ENCODE measurements around the gene SIK2. TPM values are rescaled to one million over a fixed set of nuclear protein-coding genes. Genes with fewer than 3 reads are reported as not detected.

The SIK2 gene
- total and polyA plus RNA-seq, 9 of the 15 experiments (the other 6 are each of a cell fraction or from before 2014, with no cell fraction given), result 0.74 to 11.6 (median 3.8) TPM

DNA sequence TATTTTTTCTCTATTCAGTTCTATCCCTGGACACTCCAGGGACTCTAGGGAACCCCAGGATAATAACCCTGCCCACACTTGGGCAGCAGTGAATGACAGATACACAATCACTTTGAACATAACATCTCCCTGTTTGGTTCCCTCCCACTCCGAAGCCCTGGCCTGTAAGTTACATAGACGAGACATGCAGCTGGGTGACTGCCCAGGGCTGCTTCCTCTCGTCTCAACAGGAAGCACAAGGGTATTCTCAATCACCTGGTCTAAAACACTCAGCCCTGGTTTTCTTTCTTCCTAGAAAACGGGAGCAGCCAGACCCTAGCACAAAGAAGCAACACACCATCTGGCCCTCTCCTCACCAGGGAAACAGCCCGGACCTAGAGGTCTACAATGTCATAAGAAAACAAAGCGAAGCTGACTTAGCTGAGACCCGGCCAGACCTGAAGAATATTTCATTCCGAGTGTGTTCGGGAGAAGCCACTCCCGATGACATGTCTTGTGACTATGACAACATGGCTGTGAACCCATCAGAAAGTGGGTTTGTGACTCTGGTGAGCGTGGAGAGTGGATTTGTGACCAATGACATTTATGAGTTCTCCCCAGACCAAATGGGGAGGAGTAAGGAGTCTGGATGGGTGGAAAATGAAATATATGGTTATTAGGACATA, 42.3 kb upstream of the SIK2 start (continued):
- TF ChIP-seq ETS2 (tag; IDR thresholded peaks at IDR 0.05; ENCODE audit: borderline replicate concordance, poor library complexity, severe bottlenecking) (no peak), ZNF561 (CRISPR knock-in tag; conservative IDR thresholded peaks at IDR 0.05) (no peak)

- H3K4me1 ChIP-seq (replicated peaks in 1 of 2; ENCODE audit: control insufficient read depth in 2 of 2, insufficient read depth in 2 of 2, low read length in 2 of 2), result no peaks in the 10 kb centered on the region; a peak in 1 of 5 replicates
- H3K4me2 ChIP-seq (ENCODE audit: insufficient read depth, low read length), result no peak overlapping the region
- ChIA-PET CTCF (ENCODE audit: low intra/inter-chr PET ratio) (no interaction called here), POLR2A (interaction anchor here (0.8 to 1.4 kb wide), 3 partner anchors 17 to 44 kb away, joined by 3 read pairs; no protein-coding TSS in a partner anchor)
- H3K79me2 ChIP-seq (ENCODE audit: control insufficient read depth, insufficient read depth, low read length), result no peaks in the 10 kb centered on the region
- TF ChIP-seq CC2D1A (IDR thresholded peaks at IDR 0.05), result no peak
- no peak for TF ChIP-seq TCF3 (CRISPR knock-in tag; IDR thresholded peaks at IDR 0.05)
- no peak for TF ChIP-seq TEAD2 (tag; IDR thresholded peaks at IDR 0.05)
- no peak overlapping the region for H3K9ac ChIP-seq (ENCODE audit: insufficient read depth in 1 of 2, low read depth in 2 of 2, low read length in 2 of 2)
- no peak overlapping the region for H2AFZ ChIP-seq (ENCODE audit: low read depth, low read length)
- 80% methylated on average over 3 of the region's 3 CpGs for WGBS (ENCODE audit: insufficient coverage, low coverage, missing lambda C conversion rate)
- DNase-seq (ENCODE audit: extremely low read depth in 1 of 4, low spot score in 3 of 4), result no peak
- H3K4me3 ChIP-seq, result no peak overlapping the region
- no peaks in the 10 kb centered on the region for H3K9me1 ChIP-seq (ENCODE audit: control insufficient read depth, insufficient read depth, low read length)
- no peak for FAIRE-seq
- no peaks in the 10 kb centered on the region for H3K9me3 ChIP-seq (replicated peaks; ENCODE audit: control insufficient read depth, insufficient read depth, low read depth, low read length)
- H3K27me3 ChIP-seq (ENCODE audit: control insufficient read depth in 2 of 2, insufficient read depth in 2 of 2, low read length in 2 of 2), result no peaks in the 10 kb centered on the region; a peak in 1 of 5 replicates
- intact Hi-C loops (cut with micrococcal nuclease), result no loop called here
- H3K36me3 ChIP-seq (ENCODE audit: control insufficient read depth, insufficient read depth, low read length), result no peaks in the 10 kb centered on the region
- no peaks in the 10 kb centered on the region for H4K20me1 ChIP-seq (replicated peaks; ENCODE audit: control insufficient read depth, insufficient read depth, low read length)
- no peak overlapping the region for H3K27ac ChIP-seq (ENCODE audit: extremely low read depth, low read depth, low read length)
- in situ Hi-C loops (cut with MboI), result no loop called here
- no TSS peak for BruUV-seq (replicated peaks)
- ATAC-seq, result no peak
Measured at GRCh38 chr11:111560800-111561199, 41.4 kb upstream of the SIK2 start.
